GM10847 (cell line): ENCODE results near the gene TMEM204.

Experiments used
- POLR2A ChIP-seq: IDR thresholded peaks from 2 replicates; pipeline ENCODE4 v1.6.1; 2011; ENCODE audit not compliant: insufficient read length; ENCODE audit errors: extremely low read depth

TMEM204 gene

GRCh38 chr16:1548727-1549126 lies 15.3 kb downstream of the TMEM204 start:
- no peak for TF ChIP-seq POLR2A

DNA sequence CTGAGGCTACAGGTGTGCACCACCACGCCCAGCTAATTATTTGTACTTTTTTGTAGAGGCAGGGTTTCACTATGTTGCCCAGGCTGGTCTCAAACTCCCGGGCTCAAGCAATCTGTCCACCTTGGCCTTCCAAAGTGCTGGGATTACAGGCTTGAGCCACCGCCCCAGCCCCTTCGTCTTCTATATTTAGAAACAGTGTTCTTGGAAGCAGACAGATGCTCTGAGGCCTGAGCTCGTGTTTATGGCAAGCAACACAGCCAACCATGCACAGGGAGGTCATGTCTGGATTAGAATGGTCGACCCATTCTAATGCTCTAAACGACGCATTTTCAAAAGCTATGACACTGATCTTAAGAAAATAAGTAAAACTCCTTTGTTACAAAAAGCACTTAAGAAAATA lies 16.6 kb downstream of the TMEM204 start:
- TF ChIP-seq POLR2A: no peak

GRCh38 chr16:1550696-1551095 lies 17.2 kb downstream of the TMEM204 start:
- no peak for TF ChIP-seq POLR2A

GRCh38 chr16:1551166-1551565 lies 17.7 kb downstream of the TMEM204 start:
- no peak for TF ChIP-seq POLR2A

- no peak for TF ChIP-seq POLR2A
Observed at GRCh38 chr16:1552129-1552528, 18.7 kb downstream of the TMEM204 start.

DNA sequence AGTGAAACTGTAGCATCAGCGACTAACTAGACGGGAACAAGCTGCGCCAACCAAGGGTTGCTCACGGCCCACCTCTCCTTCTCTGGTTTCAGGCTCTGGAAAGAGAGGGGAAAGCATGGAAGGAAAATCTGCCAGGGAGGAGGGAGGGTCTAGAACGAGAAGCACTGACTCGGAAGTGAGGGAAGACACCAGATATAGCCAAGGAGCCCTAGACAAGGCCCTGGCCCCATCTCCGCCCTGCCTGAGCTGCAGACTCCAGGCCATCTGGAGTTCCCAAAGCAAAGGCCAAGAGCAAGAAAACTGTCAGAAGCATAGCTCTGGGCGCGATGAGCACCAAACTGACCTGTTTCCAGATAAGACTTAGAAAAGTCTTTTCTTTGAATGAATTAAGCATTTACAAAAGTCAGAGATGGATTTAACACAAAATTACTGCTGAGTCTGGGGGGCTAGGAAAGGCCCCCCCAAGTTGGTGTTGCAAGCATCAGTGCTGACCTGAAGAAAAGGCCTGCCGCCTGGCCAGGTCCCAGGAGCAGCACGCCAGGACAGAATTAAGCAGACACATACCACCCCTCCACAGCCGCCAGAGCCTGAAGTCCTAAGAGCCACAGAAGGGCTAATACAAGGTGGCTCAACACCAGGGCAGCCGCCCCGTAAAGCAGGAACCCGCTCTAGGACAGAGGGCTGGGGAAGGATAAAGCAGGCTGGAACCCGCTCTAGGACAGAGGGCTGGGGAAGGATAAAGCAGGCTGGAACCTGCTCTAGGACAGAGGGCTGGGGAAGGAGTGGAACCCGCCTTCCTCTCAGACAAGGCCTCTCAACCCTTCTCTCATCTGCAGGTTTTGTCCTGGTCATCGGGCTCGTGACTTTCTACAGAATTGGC lies 20.7 kb downstream of the TMEM204 start:
- TF ChIP-seq POLR2A: no peak

DNA sequence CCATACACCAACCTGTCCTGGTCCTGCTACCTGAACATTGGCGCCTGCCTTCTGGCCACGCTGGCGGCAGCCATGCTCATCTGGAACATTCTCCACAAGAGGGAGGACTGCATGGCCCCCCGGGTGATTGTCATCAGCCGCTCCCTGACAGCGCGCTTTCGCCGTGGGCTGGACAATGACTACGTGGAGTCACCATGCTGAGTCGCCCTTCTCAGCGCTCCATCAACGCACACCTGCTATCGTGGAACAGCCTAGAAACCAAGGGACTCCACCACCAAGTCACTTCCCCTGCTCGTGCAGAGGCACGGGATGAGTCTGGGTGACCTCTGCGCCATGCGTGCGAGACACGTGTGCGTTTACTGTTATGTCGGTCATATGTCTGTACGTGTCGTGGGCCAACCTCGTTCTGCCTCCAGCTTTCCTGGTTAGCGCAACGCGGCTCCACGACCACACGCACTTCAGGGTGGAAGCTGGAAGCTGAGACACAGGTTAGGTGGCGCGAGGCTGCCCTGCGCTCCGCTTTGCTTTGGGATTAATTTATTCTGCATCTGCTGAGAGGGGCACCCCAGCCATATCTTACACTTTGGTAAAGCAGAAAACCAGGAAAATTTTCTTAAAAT lies 21.5 kb downstream of the TMEM204 start:
- no peak for TF ChIP-seq POLR2A

DNA sequence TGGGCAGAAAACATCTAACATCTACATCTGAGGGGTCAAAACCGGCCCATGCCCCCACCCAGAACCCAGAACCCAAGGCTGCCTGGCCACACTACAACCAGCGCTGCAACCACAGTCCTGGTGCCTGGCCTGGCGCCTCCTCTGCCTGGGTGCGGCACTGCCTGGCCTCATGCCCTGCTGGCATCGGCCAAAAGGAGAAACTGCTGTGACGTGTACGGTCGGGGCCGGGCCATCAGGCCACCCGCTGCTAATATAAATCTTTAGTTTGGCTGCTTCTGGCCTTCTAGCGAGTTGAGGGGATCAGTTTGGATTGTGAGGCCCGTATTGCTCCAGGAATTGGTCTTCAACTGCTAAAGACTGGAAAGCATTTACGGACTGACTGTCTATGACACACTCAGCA lies 22.8 kb downstream of the TMEM204 start:
- TF ChIP-seq POLR2A: no peak

GRCh38 chr16:1557074-1557473 lies 23.6 kb downstream of the TMEM204 start:
- no peak for TF ChIP-seq POLR2A

DNA sequence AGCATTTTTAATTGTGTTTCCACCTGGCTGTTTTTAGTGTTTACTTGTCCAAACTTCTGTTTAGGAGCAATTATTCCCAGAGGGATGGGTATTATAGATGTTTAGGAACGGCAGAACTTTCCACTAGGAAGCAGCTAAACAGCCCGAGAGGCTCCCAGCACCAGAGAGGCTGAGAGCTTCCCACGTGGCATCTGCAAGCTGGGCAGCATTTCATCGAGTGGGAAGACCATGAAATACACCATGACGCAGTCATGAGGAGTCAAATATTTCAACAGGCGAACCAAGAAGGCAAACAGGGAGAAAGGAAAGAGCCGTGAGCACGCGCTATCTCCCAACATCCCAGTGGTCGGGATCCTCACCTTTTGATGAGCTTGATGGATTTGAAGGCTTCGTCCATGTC lies 24.1 kb downstream of the TMEM204 start:
- TF ChIP-seq POLR2A: no peak

GRCh38 chr16:1559446-1559975 lies 26.0 kb downstream of the TMEM204 start:
- TF ChIP-seq POLR2A: no peak

- TF ChIP-seq POLR2A: no peak
Observed at GRCh38 chr16:1560153-1560552, 26.7 kb downstream of the TMEM204 start.

- TF ChIP-seq POLR2A: no peak
Observed at GRCh38 chr16:1560866-1561265, 27.4 kb downstream of the TMEM204 start.

DNA sequence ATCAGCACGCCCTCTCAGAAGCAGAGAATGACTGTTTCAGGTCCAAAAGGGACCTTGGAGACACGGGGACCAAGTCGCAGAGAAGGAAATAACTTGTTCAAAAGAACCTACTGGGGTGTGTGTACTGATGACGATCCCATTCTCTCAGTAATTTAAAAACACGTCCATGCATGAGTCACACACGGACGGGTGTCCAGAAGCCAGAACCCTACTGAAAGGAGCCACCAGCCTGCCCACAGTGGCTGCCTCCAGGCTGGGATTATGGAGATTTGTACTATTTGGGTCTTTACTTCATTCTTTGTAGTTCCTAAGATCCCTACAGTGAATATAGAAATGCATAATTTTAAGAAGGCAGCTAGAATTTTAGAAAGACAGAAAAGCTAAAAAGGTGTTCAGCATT lies 27.8 kb downstream of the TMEM204 start:
- TF ChIP-seq POLR2A: no peak

- TF ChIP-seq POLR2A: no peak
Observed at GRCh38 chr16:1561836-1562235, 28.4 kb downstream of the TMEM204 start.

DNA sequence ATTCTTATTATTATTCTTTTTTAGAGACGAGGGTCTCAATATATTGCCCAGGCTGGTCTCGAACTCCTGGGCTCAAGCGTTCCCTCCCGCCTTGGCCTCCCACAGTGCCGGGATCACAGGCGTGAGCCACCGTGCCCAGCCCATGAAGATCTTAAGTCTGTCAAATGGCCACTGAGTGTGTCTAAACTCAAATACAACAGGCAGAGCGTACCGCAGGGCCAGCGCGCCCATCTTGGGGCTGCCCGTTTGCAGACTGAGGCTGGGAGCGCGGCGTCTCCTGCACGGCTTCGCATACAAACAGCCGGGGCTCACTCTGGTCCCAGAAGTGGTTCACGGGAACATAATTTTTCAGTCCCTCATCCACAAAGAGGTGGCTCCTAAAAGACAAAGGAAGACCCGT lies 30.3 kb downstream of the TMEM204 start:
- no peak for TF ChIP-seq POLR2A

GRCh38 chr16:1564325-1564724 lies 30.9 kb downstream of the TMEM204 start:
- TF ChIP-seq POLR2A: no peak
